Right ventricle myocardium inferior (tissue), 1 donor: ENCODE results near the gene PIH1D2. TPM values are rescaled to one million over a fixed set of nuclear protein-coding genes. Genes with fewer than 3 reads are reported as not detected.
"Not testable (repeated sequence)": the region's sequence is repeated elsewhere in the genome, so short reads cannot be mapped to it uniquely, and the experiment has no call there.

Experiments
- ATAC-seq: fragments of 200-7000 bp; cut with Tn5 transposase; one replicate; pipeline ENCODE4 v1.9.1; 2020; ENCODE audit warnings: mild to moderate bottlenecking, moderate library complexity
- DNase-seq: peaks from one replicate; pipeline ENCODE4 v3.0.0; 2021; ENCODE audit errors: missing footprints
- intact Hi-C: fragments of 100-400 bp; cut with DNase I; formaldehyde crosslinking; loops from one replicate; pipeline ENCODE4 v1.11.0; 2022
- total RNA-seq: library from RNA; stranded (reverse); fragmentation: NEBNext Ultra II Directional; extraction: Animal tissue kit (Norgen Biotek cat#: 25700); gene quantifications from one replicate; pipeline ENCODE4 v1.2.1, GENCODE V29; 2021
- donor health status: DM: no; HTN: yes; CAD: no; lungs with severe emphysema.

Gene PIH1D2
- total RNA-seq, 1 donor from 2014 or later, result 1.2 TPM

GRCh38 chr11:112082729-112083128, 8.9 kb upstream of the PIH1D2 start:
- intact Hi-C loops, result no loop called here
- no peak for DNase-seq

GRCh38 chr11:112062923-112063322, 10.9 kb downstream of the PIH1D2 start:
- DNase-seq, result no peak
- ATAC-seq, result no peak
- intact Hi-C loops, result no loop called here

More at GRCh38 chr11:112082729-112083128, 8.9 kb upstream of the PIH1D2 start:
- no peak for ATAC-seq

DNA sequence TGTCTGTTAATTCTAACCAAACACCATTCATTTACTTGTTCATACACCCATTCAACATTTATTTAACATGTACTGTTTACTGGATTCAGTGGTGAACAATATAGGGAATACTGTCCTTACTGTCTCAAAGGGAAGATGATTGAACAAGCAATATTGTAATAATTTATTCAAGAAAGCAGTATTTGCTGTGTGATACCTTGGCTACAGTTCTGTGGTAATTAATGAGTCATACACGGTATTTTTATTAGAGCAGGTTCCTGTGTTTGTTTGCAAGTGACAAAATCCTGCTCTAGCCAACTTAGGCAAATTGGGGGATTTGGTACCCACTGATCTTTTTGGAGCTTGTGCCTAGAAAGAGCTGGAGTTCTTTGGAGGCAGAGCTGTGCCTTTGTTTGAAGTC, 15.7 kb downstream of the PIH1D2 start:
- ATAC-seq (no peak), DNase-seq (no peak)
- intact Hi-C loops, result no loop called here

DNA sequence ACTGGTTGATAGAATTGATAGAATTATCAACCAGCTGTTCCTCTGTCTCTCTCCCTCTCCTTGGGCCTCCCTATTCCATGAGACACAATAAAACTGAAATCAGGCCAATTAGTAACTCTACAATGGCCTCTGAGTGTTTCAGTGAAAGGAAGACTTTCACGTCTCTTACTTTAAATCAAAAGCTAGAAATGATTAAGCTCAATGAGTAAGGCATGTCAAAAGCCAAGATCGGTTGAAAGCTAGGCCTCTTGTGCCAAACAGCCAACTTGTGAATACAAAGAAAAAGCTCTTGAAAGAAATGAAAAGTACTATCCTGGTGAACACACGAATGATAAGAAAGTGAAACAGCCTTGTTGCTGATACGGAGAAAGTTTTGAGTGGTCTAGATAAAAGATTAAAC, 16.6 kb downstream of the PIH1D2 start:
- intact Hi-C loops, result no loop called here
- DNase-seq (no peak), ATAC-seq (no peak)

DNA sequence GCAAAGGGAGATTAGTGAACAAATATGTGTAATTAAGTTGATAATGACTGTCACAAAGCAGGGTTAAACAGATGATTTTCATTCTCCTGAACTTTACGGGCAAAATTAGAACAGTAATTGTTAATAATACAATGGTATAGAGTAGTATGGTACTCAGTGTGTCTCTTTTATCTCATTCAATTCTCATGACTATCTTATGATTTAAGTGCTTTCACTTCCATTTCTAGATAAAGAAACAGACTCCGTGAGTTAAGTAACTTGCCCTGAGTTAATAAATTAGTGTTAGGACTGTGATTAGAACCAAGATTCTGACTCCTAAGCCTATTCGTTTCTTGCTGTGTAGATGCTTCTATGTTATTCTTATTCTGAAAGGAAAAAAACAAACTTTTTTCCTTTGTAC, 22.0 kb downstream of the PIH1D2 start:
- ATAC-seq, result no peak
- intact Hi-C loops, result no loop called here
- no peak for DNase-seq

DNA sequence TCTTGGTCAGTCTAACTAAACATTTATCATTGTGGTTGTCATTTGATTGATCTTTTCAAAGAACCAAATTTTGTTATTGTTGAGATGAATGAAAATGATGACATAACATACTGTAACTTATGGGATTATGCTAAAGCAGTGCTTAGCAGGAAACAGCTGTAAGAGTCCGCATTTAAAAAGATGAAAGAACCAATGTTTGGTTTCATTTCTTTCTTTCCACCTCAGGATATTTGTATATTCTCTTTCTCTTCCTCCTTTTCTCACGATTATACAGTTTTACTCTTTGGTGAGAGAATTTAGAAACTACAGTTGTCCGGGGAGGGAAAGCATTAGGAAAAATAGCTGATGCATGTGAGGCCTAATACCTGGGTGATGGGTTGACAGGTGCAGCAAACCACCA, 23.1 kb downstream of the PIH1D2 start:
- DNase-seq (no peak), ATAC-seq (no peak)
- intact Hi-C loops, result no loop called here

- no peak for ATAC-seq
- intact Hi-C loops, result no loop called here
- no peak for DNase-seq
Measured at GRCh38 chr11:112049777-112050176, 24.0 kb downstream of the PIH1D2 start.

DNA sequence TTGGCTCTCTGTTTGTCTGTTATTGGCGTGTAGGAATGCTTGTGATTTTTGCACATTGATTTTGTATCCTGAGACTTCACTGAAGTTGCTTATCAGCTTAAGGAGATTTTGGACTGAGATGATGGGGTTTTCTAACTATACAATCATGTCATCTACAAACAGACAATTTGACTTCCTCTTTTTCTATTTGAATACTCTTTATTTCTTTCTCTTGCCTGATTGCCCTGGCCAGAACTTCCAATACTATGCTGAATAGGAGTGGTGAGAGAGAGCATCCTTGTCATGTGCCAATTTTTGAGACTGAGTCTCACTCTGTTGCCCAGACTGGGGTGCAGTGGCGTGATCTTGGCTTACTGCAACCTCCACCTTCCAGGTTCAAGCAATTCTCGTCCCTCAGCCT, 25.6 kb downstream of the PIH1D2 start:
- intact Hi-C loops, ATAC-seq, DNase-seq: not testable (repeated sequence)

GRCh38 chr11:112046647-112047046, 27.2 kb downstream of the PIH1D2 start:
- DNase-seq, intact Hi-C loops: not testable (repeated sequence)

DNA sequence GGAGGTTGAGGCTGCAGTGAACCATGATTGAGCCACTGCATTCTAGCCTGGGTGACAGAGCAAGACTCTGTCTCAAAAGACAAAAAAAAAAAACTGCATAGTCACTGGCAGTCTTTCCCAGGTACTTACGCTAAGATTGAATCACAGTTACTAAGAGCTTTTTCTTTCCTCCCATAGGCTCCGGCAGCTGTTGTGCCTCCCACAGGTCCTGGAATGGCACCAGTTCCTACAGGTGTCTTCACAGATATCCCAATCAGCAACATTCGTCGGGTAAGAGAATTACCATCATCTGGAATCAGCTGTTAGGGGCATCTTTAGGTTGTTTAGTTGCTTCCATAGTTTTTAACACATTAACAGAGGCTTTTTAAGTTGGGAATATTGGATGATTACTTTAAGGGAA, 28.9 kb downstream of the PIH1D2 start:
- intact Hi-C loops, result no loop called here
- DNase-seq (no peak), ATAC-seq (no peak)

More at GRCh38 chr11:112046647-112047046, 27.2 kb downstream of the PIH1D2 start:
- not testable (repeated sequence) for ATAC-seq

DNA sequence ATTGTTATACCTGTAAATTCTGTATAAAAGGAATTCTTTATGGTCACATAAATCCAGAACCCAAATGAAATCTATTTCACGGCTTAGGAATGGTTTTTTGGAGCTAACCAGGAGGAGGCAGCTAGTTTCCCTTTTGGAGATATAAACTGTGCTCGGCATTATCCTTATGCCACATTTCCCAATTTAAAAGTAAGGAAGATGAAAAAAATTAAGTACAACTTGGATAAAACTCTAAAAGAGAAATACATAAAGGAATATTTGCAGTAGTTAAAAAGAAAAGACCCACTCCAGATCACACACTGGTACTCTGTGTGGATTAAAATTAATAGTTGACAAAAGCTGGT, 30.9 kb downstream of the PIH1D2 start:
- ATAC-seq, result no peak
- DNase-seq, result no peak
- intact Hi-C loops, result no loop called here

DNA sequence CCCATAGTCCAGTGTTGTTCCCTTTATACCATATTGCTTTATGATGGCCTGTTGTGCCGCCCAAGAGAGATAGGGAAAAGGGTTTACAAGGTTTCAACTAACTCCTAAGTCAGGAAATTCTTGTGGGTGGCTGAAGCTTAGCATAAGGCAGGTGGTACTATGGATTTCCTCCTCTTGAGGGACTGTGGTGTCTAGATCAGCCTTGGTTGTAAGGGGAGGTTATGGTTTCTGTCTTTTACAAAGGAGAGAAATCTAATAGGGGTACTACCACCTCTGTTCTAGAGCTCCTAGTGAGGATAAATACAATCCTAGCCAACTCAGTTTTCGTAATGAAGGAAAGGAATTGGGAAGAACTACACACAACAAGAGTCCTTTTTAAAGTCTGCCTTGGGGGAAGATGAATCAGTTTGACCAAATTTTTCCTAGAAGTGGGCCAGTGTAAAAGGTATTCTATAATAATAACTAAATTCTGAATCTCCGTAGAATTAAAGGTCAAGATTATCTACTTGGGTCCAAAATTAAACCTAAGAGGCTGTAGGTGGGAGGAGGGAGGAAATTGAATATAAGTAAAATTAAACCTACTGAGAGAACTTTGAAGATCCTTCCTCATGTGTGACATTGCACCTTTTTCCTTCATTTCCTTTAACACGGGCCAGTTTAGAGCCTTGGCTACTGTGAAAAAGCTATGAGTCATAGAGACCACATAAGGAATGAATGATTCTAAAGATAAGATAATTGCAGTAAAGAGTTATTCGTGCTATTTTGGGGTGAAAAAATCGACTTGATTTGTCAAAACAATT, 31.5 kb downstream of the PIH1D2 start:
- intact Hi-C loops, result no loop called here
- ATAC-seq (no peak), DNase-seq (no peak)

GRCh38 chr11:112037527-112037926, 36.3 kb downstream of the PIH1D2 start:
- ATAC-seq (no peak), DNase-seq (no peak)
- intact Hi-C loops, result no loop called here

GRCh38 chr11:112033902-112034301, 39.9 kb downstream of the PIH1D2 start:
- no peak for DNase-seq
- no peak for ATAC-seq
- intact Hi-C loops, result loop anchor here (5.0 kb wide), 1 partner anchor 33 kb away; no protein-coding TSS in a partner anchor

DNA sequence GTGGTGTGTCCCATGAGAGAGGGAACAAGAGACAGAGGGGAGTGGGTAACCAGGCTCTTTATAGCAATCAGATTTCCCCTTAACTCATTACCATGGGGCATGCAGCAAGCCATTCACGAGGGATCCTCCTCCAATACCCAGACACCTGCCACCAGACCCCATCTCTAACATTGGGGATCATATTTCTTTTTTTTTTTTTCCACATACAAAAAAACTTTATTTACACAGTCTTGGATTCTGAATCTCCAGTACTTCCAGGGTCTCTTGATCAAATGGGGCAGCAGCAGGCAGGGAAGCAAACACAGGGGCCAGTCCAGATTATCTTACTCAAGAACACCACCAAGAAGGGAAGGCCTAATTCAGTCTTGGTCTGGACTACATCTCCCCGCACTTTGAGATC, 44.4 kb downstream of the PIH1D2 start:
- ATAC-seq (no peak), DNase-seq (no peak)
- intact Hi-C loops, result no loop called here

GRCh38 chr11:112026784-112027410, 46.9 kb downstream of the PIH1D2 start:
- DNase-seq, ATAC-seq, intact Hi-C loops: not testable (repeated sequence)

DNA sequence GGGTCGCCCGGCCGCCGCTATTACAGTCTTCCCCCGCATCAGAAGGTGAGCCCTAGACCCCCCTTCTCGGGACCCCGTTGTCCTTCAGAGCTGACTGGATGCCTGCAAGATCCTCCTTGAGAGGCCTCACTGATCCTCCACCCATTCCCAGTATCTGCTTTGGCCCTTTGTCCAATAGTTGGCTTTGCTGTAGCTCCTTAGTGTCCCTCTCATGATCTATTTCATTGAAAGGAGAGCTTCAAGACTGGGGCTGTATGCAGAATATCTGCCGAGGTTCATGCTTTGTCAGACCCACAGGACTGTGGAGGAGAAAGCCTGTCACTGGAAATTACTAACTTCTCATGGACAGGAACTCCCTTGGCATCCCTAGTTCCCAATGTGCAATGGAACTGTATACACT, 48.1 kb downstream of the PIH1D2 start:
- no peak for DNase-seq
- intact Hi-C loops, result loop anchor here (1.0 kb wide), 1 partner anchor 146 kb away; the partner anchor contains the start of genes CFAP68 and FDXACB1
- ATAC-seq, result peak; percentile 8

DNA sequence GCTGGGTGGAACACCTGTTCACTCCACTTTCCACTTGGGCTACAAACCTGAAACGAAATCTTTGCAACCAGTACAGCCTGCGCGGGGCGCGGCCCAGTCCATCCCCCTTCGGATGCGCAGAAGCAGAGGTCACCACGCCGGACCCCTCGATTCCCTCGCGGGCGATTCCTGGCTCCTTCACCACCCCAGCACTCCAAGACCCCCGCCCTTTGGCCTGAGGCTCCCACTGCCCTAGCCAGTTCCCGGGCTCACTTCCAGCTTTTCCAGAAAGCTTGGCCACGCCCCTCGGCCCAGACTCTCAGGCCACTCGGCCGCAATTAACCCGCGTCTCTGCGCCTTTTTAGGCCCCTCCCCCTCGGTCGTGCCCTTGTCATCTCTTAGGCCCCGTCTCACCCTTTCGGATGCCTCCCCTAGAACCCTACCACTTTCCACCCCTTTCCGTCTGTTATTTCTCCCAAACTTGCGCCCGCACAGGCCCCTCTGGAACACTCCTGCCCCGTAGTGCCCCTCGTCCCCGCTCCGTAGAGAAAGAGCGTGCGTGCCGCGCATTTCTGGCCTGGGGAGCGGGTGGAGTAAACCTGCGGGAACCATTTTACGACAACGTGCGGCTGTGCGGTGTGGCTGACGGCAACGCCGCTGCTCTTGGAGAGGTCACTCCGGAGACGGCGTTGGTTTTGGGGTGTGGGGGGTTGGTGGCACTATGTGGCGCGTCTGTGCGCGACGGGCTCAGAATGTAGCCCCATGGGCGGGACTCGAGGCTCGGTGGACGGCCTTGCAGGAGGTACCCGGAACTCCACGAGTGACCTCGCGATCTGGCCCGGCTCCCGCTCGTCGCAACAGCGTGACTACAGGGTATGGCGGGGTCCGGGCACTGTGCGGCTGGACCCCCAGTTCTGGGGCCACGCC, 48.8 kb downstream of the PIH1D2 start, which contains the start of gene DLAT:
TSS of gene DLAT (plus strand) at position 636 of the 906 bp plus-strand sequence. CDS start at position 701, 65 bp downstream.
- ATAC-seq (peak; percentile 93), DNase-seq (peak; percentile 92)
- intact Hi-C loops, result loop anchor here (1.0 kb wide), 1 partner anchor 146 kb away; the partner anchor contains the start of genes CFAP68 and FDXACB1

- ATAC-seq, result no peak
- intact Hi-C loops, result no loop called here
- DNase-seq, result no peak
Measured at GRCh38 chr11:112024178-112024772, 49.5 kb downstream of the PIH1D2 start.
